DOHH2 (cell line): ENCODE data around the gene AVPR2.

Source experiments
- CTCF ChIP-seq: fragments of 200-600 bp; sonication (generic); IDR thresholded peaks from one replicate; pipeline ENCODE4 v1.5.1; 2014; ENCODE audit warnings: antibody characterized with exemption, mild to moderate bottlenecking, low read depth, low read length; ENCODE audit not compliant: poor library complexity, severe bottlenecking
- EZH2phosphoT487 ChIP-seq: fragments of 200-600 bp; sonication (generic); IDR thresholded peaks from 2 replicates; pipeline ENCODE4 v1.6.1; 2017; ENCODE audit warnings: borderline replicate concordance, mild to moderate bottlenecking, antibody characterized with exemption, low read length, moderate library complexity, mixed read lengths

GRCh38 chrX:153927922-153928760, 23.7 kb downstream of the AVPR2 start:
- TF ChIP-seq CTCF (no peak), EZH2phosphoT487 (no peak)
